Effector memory CD8-positive, alpha-beta T cell (primary cell): Measurements from ENCODE around the gene CCDC74B.
"Not testable (repeated sequence)": the region's sequence is repeated elsewhere in the genome, so short reads cannot be mapped to it uniquely, and the experiment has no call there.

Experiments
- ATAC-seq: fragments of 150-1000 bp; cut with Tn5 transposase; replicated peaks from 2 replicates; pipeline ENCODE4 v1.10.0; 2021; ENCODE audit warnings: mild to moderate bottlenecking, moderate library complexity
- DNase-seq, 3 experiments: peaks; one replicate each; pipeline ENCODE4 v3.0.0; 2021
- H3K27ac Mint-ChIP-seq, 2 donors: one replicate each; pipeline ENCODE4 v1.8.0; 2022; ENCODE audit warnings: mild to moderate bottlenecking in 2 of 2, mixed read lengths in 2 of 2, moderate library complexity in 2 of 2
- H3K27me3 Mint-ChIP-seq, 2 donors: one replicate each; pipeline ENCODE4 v1.8.0; 2022; ENCODE audit warnings: mixed read lengths in 2 of 2
- H3K36me3 Mint-ChIP-seq: one replicate; pipeline ENCODE4 v1.8.0; 2022; ENCODE audit warnings: mild to moderate bottlenecking, moderate library complexity, mixed read lengths; ENCODE audit not compliant: insufficient read depth
- H3K4me1 Mint-ChIP-seq, 2 donors: one replicate each; pipeline ENCODE4 v1.8.0; 2022; ENCODE audit warnings: low read depth in 2 of 2, mixed read lengths in 2 of 2
- H3K4me3 Mint-ChIP-seq, 2 donors: one replicate each; pipeline ENCODE4 v1.8.0; 2022; ENCODE audit warnings: mild to moderate bottlenecking in 2 of 2, mixed read lengths in 2 of 2, moderate library complexity in 2 of 2
- H3K9me3 Mint-ChIP-seq, 2 donors: one replicate each; pipeline ENCODE4 v1.8.0; 2022; ENCODE audit warnings: mixed read lengths in 2 of 2

Gene CCDC74B

DNA sequence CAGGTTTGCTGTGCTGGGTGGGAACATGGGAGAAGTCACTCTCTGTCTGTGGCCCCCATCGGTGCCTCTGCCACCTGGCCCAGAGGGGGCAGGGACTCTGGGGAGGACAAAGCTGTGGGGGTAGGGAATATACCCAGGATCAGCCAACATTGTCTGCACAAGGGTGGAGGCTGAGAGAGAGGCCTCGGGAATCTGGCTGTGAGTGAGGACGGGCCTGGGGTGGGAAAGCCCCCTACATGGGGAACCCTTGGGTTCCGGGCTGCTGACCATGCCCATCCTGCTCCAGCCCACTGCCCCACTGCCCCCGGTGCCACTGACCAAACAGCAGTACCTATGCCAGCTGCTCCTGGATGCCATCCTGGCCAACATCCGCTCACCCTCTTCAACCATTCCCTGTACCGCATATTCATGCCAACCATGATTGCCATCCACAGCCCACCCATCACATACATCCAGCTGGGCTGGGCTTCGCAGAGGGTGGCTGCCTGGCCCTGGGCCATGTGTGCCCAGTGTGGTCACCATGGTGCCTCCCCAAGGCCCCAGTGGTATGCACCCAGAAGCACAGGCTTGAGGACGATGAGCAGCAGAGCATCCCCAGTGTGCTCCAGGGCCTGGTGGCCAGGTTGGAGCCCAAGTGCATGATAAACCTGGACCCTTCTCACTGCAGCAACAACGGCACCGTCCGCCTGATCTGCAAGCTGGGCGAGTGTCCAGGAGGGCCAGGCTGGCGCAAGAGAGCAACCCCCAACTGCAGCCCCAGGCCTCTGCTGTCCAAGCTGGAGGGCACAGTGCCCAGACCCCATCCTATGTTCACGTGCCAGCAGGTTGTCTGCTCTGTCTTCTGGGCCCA, 9.0 kb downstream of the CCDC74B start:
- H3K4me1 Mint-ChIP-seq, result no peaks in the 10 kb centered on the region
- H3K4me3 Mint-ChIP-seq, result no peak overlapping the region
- ATAC-seq (no peak), DNase-seq (no peak)
- H3K9me3 Mint-ChIP-seq, result no peaks in the 10 kb centered on the region
- no peaks in the 10 kb centered on the region for H3K36me3 Mint-ChIP-seq
- no peaks in the 10 kb centered on the region for H3K27me3 Mint-ChIP-seq
- no peak overlapping the region for H3K27ac Mint-ChIP-seq

GRCh38 chr2:130129120-130129829, 15.6 kb downstream of the CCDC74B start, which contains the start of gene POTEF:
TSS of gene POTEF (minus strand) at chr2:130129222. CDS start at chr2:130120515, 8,707 bp downstream.
- not testable (repeated sequence) for H3K4me3 Mint-ChIP-seq, H3K9me3 Mint-ChIP-seq, H3K36me3 Mint-ChIP-seq, DNase-seq, H3K27ac Mint-ChIP-seq, ATAC-seq, H3K27me3 Mint-ChIP-seq, H3K4me1 Mint-ChIP-seq

DNA sequence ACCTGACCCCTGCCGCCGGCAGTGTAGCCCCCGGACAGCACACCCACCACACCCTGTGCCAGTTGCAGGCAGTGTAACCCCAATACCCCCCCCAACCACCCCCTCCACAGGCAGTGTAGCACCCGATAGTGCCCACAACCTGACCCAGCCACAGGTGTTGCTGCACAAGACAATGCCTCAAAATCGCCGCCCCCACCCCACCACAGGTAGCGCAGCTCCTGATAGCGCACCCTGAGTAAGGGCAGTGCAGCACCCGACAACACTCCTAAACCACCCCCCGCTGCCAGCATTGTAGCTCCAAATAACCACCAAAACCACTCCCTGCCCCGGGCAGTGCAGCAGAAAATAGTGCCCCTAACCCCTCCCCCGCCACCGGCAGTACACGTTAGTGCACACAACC, 16.4 kb downstream of the CCDC74B start:
- not testable (repeated sequence) for H3K4me1 Mint-ChIP-seq, H3K4me3 Mint-ChIP-seq, DNase-seq, H3K27ac Mint-ChIP-seq, H3K27me3 Mint-ChIP-seq, H3K9me3 Mint-ChIP-seq, ATAC-seq, H3K36me3 Mint-ChIP-seq

GRCh38 chr2:130127726-130128125, 17.2 kb downstream of the CCDC74B start:
- H3K27me3 Mint-ChIP-seq, H3K4me3 Mint-ChIP-seq, H3K36me3 Mint-ChIP-seq, DNase-seq, H3K27ac Mint-ChIP-seq, ATAC-seq, H3K4me1 Mint-ChIP-seq, H3K9me3 Mint-ChIP-seq: not testable (repeated sequence)

GRCh38 chr2:130120924-130121323, 24.0 kb downstream of the CCDC74B start:
- H3K27me3 Mint-ChIP-seq, ATAC-seq: not testable (repeated sequence)

DNA sequence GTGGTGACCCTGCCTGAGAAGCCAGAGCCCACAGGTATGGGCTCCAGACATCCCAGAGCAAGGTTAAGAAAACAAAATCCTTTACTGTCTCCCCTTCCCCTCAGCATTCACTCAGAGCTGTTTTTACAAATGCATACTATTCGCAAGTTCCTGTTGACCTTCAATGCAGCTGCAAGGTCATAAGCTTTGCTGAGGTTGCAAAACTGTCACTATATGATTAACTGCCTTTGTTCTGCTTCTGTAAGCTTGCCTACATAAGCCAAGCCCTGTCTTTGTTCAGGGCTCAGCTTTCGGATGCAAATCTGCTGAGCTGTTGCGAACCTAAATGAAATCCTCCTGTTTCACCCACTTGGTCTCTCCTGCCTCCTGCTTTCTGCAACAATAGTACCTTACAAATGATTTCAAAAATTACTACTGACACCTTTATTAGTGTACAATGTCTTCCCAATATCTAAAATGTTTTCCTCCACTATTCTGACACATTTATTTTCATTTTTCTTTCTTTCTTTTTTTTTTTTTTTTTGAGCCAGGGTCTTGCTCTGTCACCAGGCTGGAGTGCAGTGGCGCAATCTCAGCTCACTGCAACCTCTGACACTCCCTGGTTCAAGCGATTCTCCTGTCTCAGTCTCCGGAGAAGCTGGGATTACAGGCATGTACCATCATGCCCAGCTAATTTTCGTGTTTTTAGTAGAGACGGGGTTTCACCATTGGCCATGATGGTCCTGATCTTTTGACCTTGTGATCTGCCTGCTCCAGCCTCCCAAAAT, 42.1 kb downstream of the CCDC74B start:
- H3K27me3 Mint-ChIP-seq, H3K4me3 Mint-ChIP-seq, H3K27ac Mint-ChIP-seq, H3K4me1 Mint-ChIP-seq, DNase-seq, H3K9me3 Mint-ChIP-seq, H3K36me3 Mint-ChIP-seq, ATAC-seq: not testable (repeated sequence)

More at GRCh38 chr2:130120924-130121323, 24.0 kb downstream of the CCDC74B start:
- not testable (repeated sequence) for H3K9me3 Mint-ChIP-seq, H3K27ac Mint-ChIP-seq, H3K4me3 Mint-ChIP-seq, H3K4me1 Mint-ChIP-seq, DNase-seq, H3K36me3 Mint-ChIP-seq
